Measurements from ENCODE around the gene MYL6B.
A peak's percentile ranks its signal among the peaks of the same experiment; 100 is the strongest.
"Not testable (repeated sequence)": the region's sequence is repeated elsewhere in the genome, so short reads cannot be mapped to it uniquely, and the experiment has no call there.

MYL6B gene

GRCh38 chr12:56153678-56154065 lies 1.3 kb downstream of the MYL6B start:
- DNase-seq (ENCODE audit: low spot score), result no peak

- DNase-seq (ENCODE audit: low spot score), result no peak
Observed at GRCh38 chr12:56154246-56154771, 1.9 kb downstream of the MYL6B start.

- DNase-seq (ENCODE audit: low spot score), result no peak
Observed at GRCh38 chr12:56154818-56155217, 2.4 kb downstream of the MYL6B start.

- DNase-seq (ENCODE audit: low spot score), result no peak
Observed at GRCh38 chr12:56155256-56155845, 3.0 kb downstream of the MYL6B start.

- not testable (repeated sequence) for DNase-seq (ENCODE audit: low spot score)
Observed at GRCh38 chr12:56156464-56157200, 4.2 kb downstream of the MYL6B start.

- peak; percentile 88 for DNase-seq (ENCODE audit: low spot score)
Observed at GRCh38 chr12:56157201-56158028, 5.0 kb downstream of the MYL6B start.

- DNase-seq (ENCODE audit: low spot score), result peak; percentile 94
Observed at GRCh38 chr12:56158029-56158925, 5.9 kb downstream of the MYL6B start, which contains the start of gene MYL6. Gene MYL6 (plus strand): TSS chr12:56158359. CDS start chr12:56158402, 43 bp downstream.

GRCh38 chr12:56158926-56159461 lies 6.6 kb downstream of the MYL6B start:
- DNase-seq (ENCODE audit: low spot score), result peak; percentile 86

- DNase-seq (ENCODE audit: low spot score), result no peak
Observed at GRCh38 chr12:56159482-56160192, 7.2 kb downstream of the MYL6B start.

GRCh38 chr12:56160193-56160763 lies 7.9 kb downstream of the MYL6B start:
- DNase-seq (ENCODE audit: low spot score), result peak; percentile 64

- DNase-seq (ENCODE audit: low spot score), result no peak
Observed at GRCh38 chr12:56160894-56161689, 8.7 kb downstream of the MYL6B start.

- DNase-seq (ENCODE audit: low spot score), result no peak
Observed at GRCh38 chr12:56161690-56162351, 9.4 kb downstream of the MYL6B start.

- DNase-seq (ENCODE audit: low spot score), result no peak
Observed at GRCh38 chr12:56162468-56163290, 10.3 kb downstream of the MYL6B start.

- DNase-seq (ENCODE audit: low spot score), result no peak
Observed at GRCh38 chr12:56163533-56164344, 11.4 kb downstream of the MYL6B start.

- DNase-seq (ENCODE audit: low spot score), result no peak
Observed at GRCh38 chr12:56164345-56164729, 11.9 kb downstream of the MYL6B start.

GRCh38 chr12:56165369-56165768 lies 13.0 kb downstream of the MYL6B start:
- DNase-seq (ENCODE audit: low spot score), result no peak

- no peak for DNase-seq (ENCODE audit: low spot score)
Observed at GRCh38 chr12:56169229-56169759, 16.9 kb downstream of the MYL6B start.

All from GM03348 (cell line).